GM23338 (cell line): Measurements from ENCODE around the gene URM1.
"Not testable (repeated sequence)": the region's sequence is repeated elsewhere in the genome, so short reads cannot be mapped to it uniquely, and the experiment has no call there.

ENCODE experiments used
- CTCF ChIP-seq, 2 experiments: fragments of 200-600 bp in 1 of 2; sonication (generic) in 1 of 2; conservative IDR thresholded peaks; 2 replicates each; pipeline versions ENCODE4 v1.5.1 to v1.6.1; 2016 to 2017; ENCODE audit warnings: antibody characterized with exemption in 2 of 2, low read depth in 2 of 2, mild to moderate bottlenecking in 2 of 2, moderate library complexity in 1 of 2
- EZH2 ChIP-seq: fragments of 200-600 bp; sonication (generic); IDR thresholded peaks from one replicate; pipeline ENCODE4 v1.8.0; 2017; ENCODE audit warnings: antibody characterized with exemption, mild to moderate bottlenecking, low read depth; ENCODE audit not compliant: unreplicated experiment
- NANOG ChIP-seq: IDR thresholded peaks from 2 replicates; pipeline ENCODE4 v1.6.1; 2016; ENCODE audit warnings: antibody characterized with exemption, borderline replicate concordance
- TF ChIP-seq, protein P1 (sequence below): IDR thresholded peaks from one replicate; pipeline ENCODE4 v1.6.1; 2018; ENCODE audit warnings: antibody characterized with exemption; ENCODE audit not compliant: unreplicated experiment

DNA sequence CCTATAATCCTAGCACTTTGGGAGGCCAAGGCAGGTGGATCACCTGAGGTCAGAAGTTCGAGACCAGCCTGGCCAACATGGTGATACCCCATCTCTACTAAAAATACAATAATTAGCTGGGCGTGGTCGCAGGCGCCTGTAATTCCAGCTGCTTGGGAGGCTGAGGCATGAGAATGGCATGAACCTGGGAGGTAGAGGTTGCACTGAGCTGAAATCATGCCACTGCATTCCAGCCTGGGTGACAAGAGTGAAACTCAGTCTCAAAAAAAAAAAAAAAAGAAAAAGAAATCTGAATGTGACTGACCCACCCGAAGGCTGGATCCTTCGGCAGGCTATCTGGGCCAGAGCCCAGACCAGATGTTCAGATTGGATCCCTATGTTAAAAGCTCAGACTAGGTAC lies 52.2 kb downstream of the URM1 start:
- TF ChIP-seq CTCF (conservative IDR thresholded peaks at IDR 0.05; ENCODE audit: low read depth in 2 of 2); NANOG; EZH2: not testable (repeated sequence)
- TF ChIP-seq, protein P1, sequence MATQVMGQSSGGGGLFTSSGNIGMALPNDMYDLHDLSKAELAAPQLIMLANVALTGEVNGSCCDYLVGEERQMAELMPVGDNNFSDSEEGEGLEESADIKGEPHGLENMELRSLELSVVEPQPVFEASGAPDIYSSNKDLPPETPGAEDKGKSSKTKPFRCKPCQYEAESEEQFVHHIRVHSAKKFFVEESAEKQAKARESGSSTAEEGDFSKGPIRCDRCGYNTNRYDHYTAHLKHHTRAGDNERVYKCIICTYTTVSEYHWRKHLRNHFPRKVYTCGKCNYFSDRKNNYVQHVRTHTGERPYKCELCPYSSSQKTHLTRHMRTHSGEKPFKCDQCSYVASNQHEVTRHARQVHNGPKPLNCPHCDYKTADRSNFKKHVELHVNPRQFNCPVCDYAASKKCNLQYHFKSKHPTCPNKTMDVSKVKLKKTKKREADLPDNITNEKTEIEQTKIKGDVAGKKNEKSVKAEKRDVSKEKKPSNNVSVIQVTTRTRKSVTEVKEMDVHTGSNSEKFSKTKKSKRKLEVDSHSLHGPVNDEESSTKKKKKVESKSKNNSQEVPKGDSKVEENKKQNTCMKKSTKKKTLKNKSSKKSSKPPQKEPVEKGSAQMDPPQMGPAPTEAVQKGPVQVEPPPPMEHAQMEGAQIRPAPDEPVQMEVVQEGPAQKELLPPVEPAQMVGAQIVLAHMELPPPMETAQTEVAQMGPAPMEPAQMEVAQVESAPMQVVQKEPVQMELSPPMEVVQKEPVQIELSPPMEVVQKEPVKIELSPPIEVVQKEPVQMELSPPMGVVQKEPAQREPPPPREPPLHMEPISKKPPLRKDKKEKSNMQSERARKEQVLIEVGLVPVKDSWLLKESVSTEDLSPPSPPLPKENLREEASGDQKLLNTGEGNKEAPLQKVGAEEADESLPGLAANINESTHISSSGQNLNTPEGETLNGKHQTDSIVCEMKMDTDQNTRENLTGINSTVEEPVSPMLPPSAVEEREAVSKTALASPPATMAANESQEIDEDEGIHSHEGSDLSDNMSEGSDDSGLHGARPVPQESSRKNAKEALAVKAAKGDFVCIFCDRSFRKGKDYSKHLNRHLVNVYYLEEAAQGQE = not testable (repeated sequence)
